H9 (cell line): ENCODE results near the gene SLAMF6. TPM values are rescaled to one million over a fixed set of nuclear protein-coding genes. Genes with fewer than 3 reads are reported as not detected.

Experiments used
- DNase-seq: peaks from one replicate; pipeline ENCODE4 v3.0.0-alpha.2; 2017
- H2AFZ ChIP-seq: one replicate; pipeline ENCODE4 v1.6.1; 2013; ENCODE audit warnings: mild to moderate bottlenecking, low read length, control low read depth, moderate library complexity
- H2AK5ac ChIP-seq: 2 replicates; pipeline ENCODE4 v1.6.1; 2013; ENCODE audit warnings: low read length, control low read depth, mixed read lengths; ENCODE audit not compliant: insufficient read length
- H2BK120ac ChIP-seq: one replicate; pipeline ENCODE4 v1.6.1; 2013; ENCODE audit warnings: low read depth, mild to moderate bottlenecking, low read length, control low read depth, inconsistent platforms; ENCODE audit not compliant: poor library complexity, severe bottlenecking
- H2BK12ac ChIP-seq: 2 replicates; pipeline ENCODE4 v1.6.1; 2013; ENCODE audit warnings: low read length, control low read depth, mixed read lengths, low read depth; ENCODE audit not compliant: insufficient read length
- H2BK15ac ChIP-seq: 2 replicates; pipeline ENCODE4 v1.6.1; 2013; ENCODE audit warnings: low read depth, low read length, control low read depth
- H2BK20ac ChIP-seq: one replicate; pipeline ENCODE4 v1.6.1; 2013; ENCODE audit warnings: low read depth, mild to moderate bottlenecking, low read length, control low read depth, inconsistent platforms; ENCODE audit not compliant: poor library complexity, severe bottlenecking
- H2BK5ac ChIP-seq: 2 replicates; pipeline ENCODE4 v1.6.1; 2013; ENCODE audit warnings: low read length, control low read depth, mixed read lengths; ENCODE audit not compliant: insufficient read length
- H3K14ac ChIP-seq: 2 replicates; pipeline ENCODE4 v1.6.1; 2013; ENCODE audit warnings: low read length, control low read depth; ENCODE audit not compliant: insufficient read depth
- H3K18ac ChIP-seq: 2 replicates; pipeline ENCODE4 v1.6.1; 2013; ENCODE audit warnings: low read depth, mild to moderate bottlenecking, mixed read lengths, low read length, control low read depth; ENCODE audit not compliant: insufficient read length
- H3K23ac ChIP-seq: 2 replicates; pipeline ENCODE4 v1.6.1; 2013; ENCODE audit warnings: low read length, control low read depth, mixed read lengths, low read depth; ENCODE audit not compliant: insufficient read length
- H3K23me2 ChIP-seq: 2 replicates; pipeline ENCODE4 v1.6.1; 2013; ENCODE audit warnings: low read depth, mild to moderate bottlenecking, mixed read lengths, low read length, control low read depth; ENCODE audit not compliant: insufficient read length, poor library complexity, severe bottlenecking
- H3K27ac ChIP-seq: 2 replicates; pipeline ENCODE4 v1.5.1; 2013; ENCODE audit warnings: low read length, control low read depth, mixed read lengths, low read depth; ENCODE audit not compliant: insufficient read length
- H3K27me3 ChIP-seq: 2 replicates; pipeline ENCODE4 v1.6.1; 2013; ENCODE audit warnings: low read length, control low read depth, inconsistent platforms; ENCODE audit not compliant: insufficient read depth
- H3K4ac ChIP-seq: 2 replicates; pipeline ENCODE4 v1.6.1; 2013; ENCODE audit warnings: low read depth, mild to moderate bottlenecking, control low read depth, inconsistent platforms, low read length, moderate library complexity
- H3K4me1 ChIP-seq: 2 replicates; pipeline ENCODE4 v1.6.1; 2013; ENCODE audit warnings: low read length, control low read depth, inconsistent platforms; ENCODE audit not compliant: insufficient read depth
- H3K4me2 ChIP-seq: 2 replicates; pipeline ENCODE4 v1.6.1; 2013; ENCODE audit warnings: low read length, control low read depth, mixed read lengths; ENCODE audit not compliant: insufficient read length, insufficient read depth
- H3K56ac ChIP-seq: 2 replicates; pipeline ENCODE4 v1.6.1; 2013; ENCODE audit warnings: low read depth, mild to moderate bottlenecking, mixed read lengths, low read length, control low read depth; ENCODE audit not compliant: insufficient read length
- H3K79me1 ChIP-seq: 2 replicates; pipeline ENCODE4 v1.6.1; 2013; ENCODE audit warnings: low read depth, mild to moderate bottlenecking, moderate library complexity, low read length, control low read depth, inconsistent platforms; ENCODE audit not compliant: insufficient read depth, poor library complexity, severe bottlenecking
- H3K79me2 ChIP-seq: 2 replicates; pipeline ENCODE4 v1.6.1; 2013; ENCODE audit warnings: low read length, control low read depth, inconsistent platforms; ENCODE audit not compliant: insufficient read depth
- H3K9ac ChIP-seq: 2 replicates; pipeline ENCODE4 v1.6.1; 2013; ENCODE audit warnings: low read length, control low read depth, mixed read lengths; ENCODE audit not compliant: insufficient read length; ENCODE audit errors: extremely low read depth
- H3K9me3 ChIP-seq: one replicate; pipeline ENCODE4 v1.6.1; 2013; ENCODE audit warnings: low read depth, low read length, inconsistent platforms; ENCODE audit not compliant: control insufficient read depth
- H3T11ph ChIP-seq: one replicate; pipeline ENCODE4 v1.6.1; 2013; ENCODE audit warnings: mild to moderate bottlenecking, low read length, control low read depth, inconsistent platforms
- H4K20me1 ChIP-seq: one replicate; pipeline ENCODE4 v1.6.1; 2013; ENCODE audit not compliant: control insufficient read depth, insufficient read length, insufficient read depth
- H4K5ac ChIP-seq: 2 replicates; pipeline ENCODE4 v1.6.1; 2013; ENCODE audit warnings: low read depth, mild to moderate bottlenecking, mixed read lengths, low read length, control low read depth; ENCODE audit not compliant: insufficient read length
- H4K8ac ChIP-seq: replicated peaks from 2 replicates; pipeline ENCODE4 v1.6.1; 2013; ENCODE audit warnings: low read length, control low read depth, mixed read lengths, low read depth; ENCODE audit not compliant: insufficient read length
- H4K91ac ChIP-seq: 2 replicates; pipeline ENCODE4 v1.6.1; 2013; ENCODE audit warnings: low read depth, mild to moderate bottlenecking, moderate library complexity, mixed read lengths, low read length, control low read depth; ENCODE audit not compliant: insufficient read length
- H3K27ac Mint-ChIP-seq, 3 experiments: 2 replicates in 2 of 3; 3 replicates in 1 of 3; pipeline ENCODE4 v1.8.0; 2020 to 2021; ENCODE audit warnings: mixed read lengths in 3 of 3, mild to moderate bottlenecking in 1 of 3, moderate library complexity in 1 of 3
- H3K27me3 Mint-ChIP-seq: 2 replicates; pipeline ENCODE4 v1.8.0; 2021; ENCODE audit warnings: low read depth, mild to moderate bottlenecking, moderate library complexity, mixed read lengths
- H3K36me3 Mint-ChIP-seq, 3 experiments: 2 replicates in 2 of 3; 3 replicates in 1 of 3; pipeline ENCODE4 v1.8.0; 2020 to 2021; ENCODE audit warnings: low read depth in 3 of 3, mixed read lengths in 3 of 3; ENCODE audit not compliant: insufficient read depth in 1 of 3
- H3K4me1 Mint-ChIP-seq, 2 experiments: 2 replicates each; pipeline ENCODE4 v1.8.0; 2020; ENCODE audit warnings: mixed read lengths in 2 of 2
- H3K4me3 Mint-ChIP-seq, 2 experiments: 2 replicates in 1 of 2; 3 replicates in 1 of 2; pipeline ENCODE4 v1.8.0; 2020 to 2021; ENCODE audit warnings: mild to moderate bottlenecking in 2 of 2, mixed read lengths in 2 of 2, moderate library complexity in 1 of 2
- H3K9me3 Mint-ChIP-seq, 2 experiments: 2 replicates in 1 of 2; 3 replicates in 1 of 2; pipeline ENCODE4 v1.8.0; 2020; ENCODE audit warnings: mild to moderate bottlenecking in 2 of 2, mixed read lengths in 2 of 2, moderate library complexity in 1 of 2
- CTCF ChIP-seq: fragments of 200-600 bp; sonication (generic); conservative IDR thresholded peaks from 3 replicates; pipeline ENCODE4 v1.8.0; 2021; ENCODE audit warnings: antibody characterized with exemption, mild to moderate bottlenecking
- WGBS: extraction: QIAGEN DNeasy Blood & Tissue Kit; methylation state at CpG from one replicate; pipeline ENCODE4 v1.1.7; 2013; ENCODE audit warnings: missing lambda C conversion rate, low lambda C conversion rate, mixed read lengths; ENCODE audit not compliant: insufficient read length; ENCODE audit errors: extremely low coverage; 5-methylcytosine and 5-hydroxymethylcytosine counted together
- total RNA-seq: library from RNA; stranded (reverse); gene quantifications from 2 replicates; pipeline ENCODE4 v1.2.1, GENCODE V29; 2021

SLAMF6 gene
- total RNA-seq, 1 experiment from 2014 or later = not detected

GRCh38 chr1:160451859-160452232 is 71.2 kb downstream of the SLAMF6 start:
- Mint-ChIP-seq H3K9me3 (no peaks in the 10 kb centered on the region), H3K27me3 (no peaks in the 10 kb centered on the region; the same call in 1 of the 2 replicates), H3K4me1 (no peaks in the 10 kb centered on the region), H3K27ac (no peak overlapping the region), H3K36me3 (no peaks in the 10 kb centered on the region), H3K4me3 (no peak overlapping the region)
- Histone ChIP-seq H3K18ac (no peak overlapping the region), H3K56ac (no peak overlapping the region), H2BK5ac (no peak overlapping the region), H4K8ac (no peak overlapping the region), H3T11ph (no peak overlapping the region), H3K4me1 (no peaks in the 10 kb centered on the region), H3K9me3 (no peaks in the 10 kb centered on the region), H4K5ac (no peak overlapping the region), H3K27ac (no peak overlapping the region), H2BK12ac (no peak overlapping the region), H2BK20ac (no peak overlapping the region), H3K4ac (no peak overlapping the region), H3K79me2 (no peaks in the 10 kb centered on the region), H3K79me1 (no peaks in the 10 kb centered on the region), H4K91ac (no peak overlapping the region), H2AFZ (no peak overlapping the region), H2BK15ac (no peak overlapping the region), H2BK120ac (no peak overlapping the region), H3K4me2 (no peak overlapping the region), H3K14ac (no peak overlapping the region), H4K20me1 (no peaks in the 10 kb centered on the region), H2AK5ac (no peak overlapping the region), H3K23ac (no peak overlapping the region), H3K27me3 (no peaks in the 10 kb centered on the region), H3K9ac (no peak overlapping the region), H3K23me2 (no peaks in the 10 kb centered on the region)
- TF ChIP-seq CTCF = no peak
- WGBS = no CpG with 5 or more reads among the region's 1 CpG
- no peak for DNase-seq
